ENCODE results near the gene COL12A1.

Gene COL12A1

DNA sequence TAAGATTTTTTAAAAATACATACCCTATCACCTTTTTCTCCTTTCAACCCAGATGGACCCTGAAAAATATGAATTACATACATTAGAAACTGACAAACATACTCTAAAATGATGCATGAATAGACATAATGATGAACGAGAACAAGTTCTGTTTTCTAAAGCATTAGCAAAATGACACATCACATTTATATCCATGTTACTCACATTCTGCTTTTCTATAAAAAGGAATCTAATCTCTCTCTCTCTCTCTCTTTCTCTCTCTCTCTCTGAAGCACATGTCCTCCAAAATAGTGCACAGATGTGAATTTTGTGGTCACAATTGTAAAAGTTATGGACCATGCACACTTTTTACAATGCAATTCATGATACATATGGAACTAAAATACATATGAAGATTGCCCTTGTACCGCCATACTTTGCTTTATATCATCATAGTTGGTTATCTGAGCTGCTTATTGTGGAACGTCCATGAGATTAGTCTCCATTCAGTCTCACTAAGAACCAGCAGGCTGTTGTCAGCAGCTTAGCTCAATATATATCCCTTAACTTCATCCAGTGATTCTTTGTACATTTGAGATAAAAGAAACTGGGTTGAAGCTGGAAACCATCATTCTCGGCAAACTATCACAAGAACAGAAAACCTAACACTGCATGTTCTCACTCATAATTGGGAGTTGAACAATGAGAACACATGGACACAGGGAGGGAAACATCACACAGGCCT is 114.2 kb downstream of the COL12A1 start:
- TF ChIP-seq, protein P1, sequence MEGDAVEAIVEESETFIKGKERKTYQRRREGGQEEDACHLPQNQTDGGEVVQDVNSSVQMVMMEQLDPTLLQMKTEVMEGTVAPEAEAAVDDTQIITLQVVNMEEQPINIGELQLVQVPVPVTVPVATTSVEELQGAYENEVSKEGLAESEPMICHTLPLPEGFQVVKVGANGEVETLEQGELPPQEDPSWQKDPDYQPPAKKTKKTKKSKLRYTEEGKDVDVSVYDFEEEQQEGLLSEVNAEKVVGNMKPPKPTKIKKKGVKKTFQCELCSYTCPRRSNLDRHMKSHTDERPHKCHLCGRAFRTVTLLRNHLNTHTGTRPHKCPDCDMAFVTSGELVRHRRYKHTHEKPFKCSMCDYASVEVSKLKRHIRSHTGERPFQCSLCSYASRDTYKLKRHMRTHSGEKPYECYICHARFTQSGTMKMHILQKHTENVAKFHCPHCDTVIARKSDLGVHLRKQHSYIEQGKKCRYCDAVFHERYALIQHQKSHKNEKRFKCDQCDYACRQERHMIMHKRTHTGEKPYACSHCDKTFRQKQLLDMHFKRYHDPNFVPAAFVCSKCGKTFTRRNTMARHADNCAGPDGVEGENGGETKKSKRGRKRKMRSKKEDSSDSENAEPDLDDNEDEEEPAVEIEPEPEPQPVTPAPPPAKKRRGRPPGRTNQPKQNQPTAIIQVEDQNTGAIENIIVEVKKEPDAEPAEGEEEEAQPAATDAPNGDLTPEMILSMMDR (IDR thresholded peaks at IDR 0.05; ENCODE audit: low read depth, low read length), result no peak

DNA sequence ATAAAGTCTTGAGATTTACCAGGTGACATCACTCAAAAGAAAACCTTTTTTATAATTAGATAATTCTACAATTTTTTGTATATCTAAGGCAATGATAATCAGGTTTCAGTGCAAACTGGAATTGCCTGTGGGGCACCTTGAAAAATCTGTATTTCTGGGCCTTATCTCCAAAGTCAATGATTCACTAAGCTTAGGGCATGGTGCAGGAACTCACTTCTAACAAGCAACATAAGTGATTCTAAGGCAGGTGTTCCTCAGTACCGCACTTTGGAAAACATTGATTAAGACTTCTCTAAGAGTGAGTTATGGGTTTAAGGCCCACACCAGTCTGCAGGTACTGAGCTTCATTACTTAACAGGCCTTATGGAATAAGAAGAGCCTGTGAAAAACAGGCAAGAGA is 115.3 kb downstream of the COL12A1 start:
- TF ChIP-seq, protein P1 (IDR thresholded peaks at IDR 0.05; ENCODE audit: low read depth, low read length), result no peak
- no peak for DNase-seq (ENCODE audit: extremely low read depth, low read depth)

More for the DNA sequence above, 114.2 kb downstream of the COL12A1 start:
- no peak for DNase-seq (ENCODE audit: extremely low read depth, low read depth)

DNA sequence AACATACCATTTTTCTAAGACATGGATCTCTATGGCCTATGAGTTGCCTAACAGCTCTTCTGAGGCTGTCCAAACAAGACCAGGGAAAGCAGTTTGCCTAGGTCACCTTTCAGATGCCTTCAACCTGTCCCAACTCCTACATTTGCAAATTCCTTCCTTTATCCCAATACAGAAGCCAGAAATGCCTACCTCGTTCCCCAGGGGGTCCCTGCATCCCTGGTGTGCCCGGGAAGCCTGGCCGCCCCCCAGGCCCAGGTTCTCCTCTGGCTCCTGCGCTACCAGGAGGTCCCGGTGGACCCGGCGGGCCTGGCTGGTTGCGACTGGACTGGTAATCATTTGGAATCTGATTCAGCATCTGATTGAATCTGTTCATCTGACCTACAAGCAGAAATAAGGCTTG is 115.9 kb downstream of the COL12A1 start:
- TF ChIP-seq, protein P1 (IDR thresholded peaks at IDR 0.05; ENCODE audit: low read depth, low read length), result no peak
- DNase-seq (ENCODE audit: extremely low read depth, low read depth), result no peak

DNA sequence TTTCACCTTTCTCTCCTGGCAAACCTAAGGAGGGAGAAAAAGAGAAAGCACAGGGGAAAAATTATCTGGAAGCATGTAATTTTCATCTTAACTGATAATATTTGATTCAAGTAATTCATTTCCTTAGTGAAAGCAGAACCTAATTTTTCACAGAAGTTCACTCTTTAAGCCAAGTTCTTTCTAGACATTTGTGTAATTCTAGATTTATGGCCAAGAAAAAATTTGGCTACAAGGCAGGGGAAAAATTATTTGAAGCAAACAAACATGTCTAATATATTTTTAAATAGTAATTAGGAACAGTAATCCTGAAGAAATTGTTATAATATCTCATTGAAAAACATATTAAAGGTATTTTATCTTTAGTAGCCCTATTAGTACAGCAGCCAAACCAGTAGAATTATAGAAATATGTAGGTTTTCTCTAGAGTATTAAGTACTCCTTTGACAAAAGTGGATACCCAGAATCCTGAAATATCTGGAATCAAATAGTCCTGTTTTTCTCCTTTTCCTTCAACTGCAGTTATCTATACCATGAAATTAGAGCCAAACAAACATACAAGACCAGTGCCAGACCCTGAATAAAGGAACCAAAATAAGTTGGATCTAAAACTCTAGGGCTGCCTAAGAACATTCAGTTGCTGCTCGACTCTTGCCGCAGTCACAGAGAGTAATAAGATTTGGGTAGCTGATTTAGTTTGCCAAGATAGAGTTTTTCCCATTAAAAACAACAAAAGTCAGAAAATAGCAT is 116.5 kb downstream of the COL12A1 start:
- no peak for DNase-seq (ENCODE audit: extremely low read depth, low read depth)
- TF ChIP-seq, protein P1 (IDR thresholded peaks at IDR 0.05; ENCODE audit: low read depth, low read length), result no peak

DNA sequence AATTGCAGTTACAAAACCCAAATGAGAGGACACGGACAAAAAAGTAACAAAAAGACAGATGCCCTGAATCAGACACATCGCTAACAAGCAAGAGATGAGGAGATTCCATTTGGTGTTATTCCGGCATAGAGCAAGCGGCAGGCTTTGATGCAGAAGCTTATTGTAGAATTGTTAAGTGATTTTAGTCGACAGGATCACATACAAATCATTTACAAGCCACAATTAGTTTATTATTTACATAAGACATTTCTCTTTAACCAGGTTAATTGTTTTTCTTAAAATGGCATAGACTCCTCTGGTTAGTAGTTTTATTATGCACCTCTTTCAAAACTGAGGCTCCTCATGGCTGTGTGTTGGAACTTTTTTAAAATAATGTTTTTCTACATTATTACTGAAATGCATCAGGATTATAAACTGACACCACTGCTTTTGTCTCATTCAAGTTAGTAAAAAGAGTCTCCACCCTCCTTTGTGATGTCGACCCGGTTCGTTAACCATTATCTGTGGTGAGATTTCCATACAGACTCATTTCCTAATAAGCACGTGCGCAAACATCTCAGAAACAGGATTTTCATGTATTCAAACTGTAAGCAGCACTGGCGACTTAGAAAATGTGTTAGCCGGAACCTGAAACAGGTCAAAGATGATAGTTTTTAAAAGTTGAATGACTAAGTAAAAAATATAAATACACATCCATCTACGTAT is 119.8 kb downstream of the COL12A1 start:
- no peak for DNase-seq (ENCODE audit: extremely low read depth, low read depth)
- TF ChIP-seq, protein P1 (IDR thresholded peaks at IDR 0.05; ENCODE audit: low read depth, low read length), result no peak

DNA sequence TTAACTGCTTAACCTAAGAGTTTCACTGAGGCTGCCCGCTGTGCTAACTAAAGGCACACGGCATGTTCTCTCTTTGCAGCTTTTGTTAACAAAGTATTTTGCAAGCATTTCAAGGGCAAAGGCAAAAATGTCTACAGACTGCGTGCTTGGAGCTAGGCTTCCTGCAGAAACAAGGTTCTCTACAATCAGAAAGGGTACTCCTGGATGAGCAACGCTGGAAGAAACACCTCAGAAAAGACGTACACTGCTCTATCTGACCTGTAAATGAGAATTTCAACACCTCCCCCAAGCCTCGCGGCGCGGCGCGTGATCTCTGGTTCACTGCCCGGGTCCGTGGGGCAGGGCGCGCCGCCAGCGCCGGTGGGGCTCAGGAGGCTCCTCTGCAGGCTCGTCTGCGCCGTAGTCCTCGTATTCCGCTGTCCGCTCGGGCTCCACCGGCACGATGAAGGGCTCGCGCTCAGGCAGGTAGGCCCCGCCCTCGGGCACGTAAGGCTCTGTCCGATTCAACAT is 120.9 kb downstream of the COL12A1 start:
- TF ChIP-seq, protein P1 (IDR thresholded peaks at IDR 0.05; ENCODE audit: low read depth, low read length), result no peak
- no peak for DNase-seq (ENCODE audit: extremely low read depth, low read depth)

Measured in AG09319 (cell line).